ENCODE data around the gene SLC39A5. TPM values are rescaled to one million over a fixed set of nuclear protein-coding genes. Genes with fewer than 3 reads are reported as not detected.

Gene SLC39A5
- polyA plus RNA-seq, 1 of the 3 experiments (the other 2 are of a cell fraction): 0.12 TPM

- H3K79me2 ChIP-seq (ENCODE audit: insufficient read depth): peaks cover 63% of the 10 kb centered on the region
- POLR2A ChIA-PET: no interaction called here
- H3K36me3 ChIP-seq (replicated peaks in 1 of 2; ENCODE audit: control insufficient read depth in 1 of 2, insufficient read depth in 2 of 2, low read length in 1 of 2): peaks cover 67 to 75% of the 10 kb centered on the region in 2 experiments
Measured at GRCh38 chr12:56252649-56253048, 22.8 kb downstream of the SLC39A5 start.

DNA sequence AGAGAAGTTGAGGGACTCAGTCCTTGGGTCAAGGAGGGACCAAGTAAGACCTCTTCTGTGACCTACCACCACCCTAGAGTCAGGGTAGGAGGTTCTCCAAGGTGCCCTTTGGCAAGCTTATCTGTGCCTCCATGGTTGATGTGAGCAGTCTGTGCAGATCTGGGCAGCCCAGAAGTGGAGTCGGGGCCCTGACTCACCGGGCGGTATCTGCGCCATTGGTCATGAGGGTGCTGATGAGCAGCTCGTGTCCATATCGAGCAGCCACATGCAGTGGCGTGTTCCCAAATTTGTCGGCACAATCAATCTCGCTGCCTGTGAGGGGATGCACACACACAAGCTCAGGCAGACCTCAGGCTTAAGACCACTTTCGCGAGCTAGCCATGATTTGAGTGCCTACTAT lies 23.2 kb downstream of the SLC39A5 start:
- Histone ChIP-seq H3K36me3 (replicated peaks in 1 of 2; ENCODE audit: control insufficient read depth in 1 of 2, insufficient read depth in 2 of 2, low read length in 1 of 2) (peaks cover 62 to 75% of the 10 kb centered on the region in 2 experiments), H3F3A (replicated peaks; ENCODE audit: insufficient read depth) (peaks cover 24% of the 10 kb centered on the region), H3K27ac (ENCODE audit: low read depth in 2 of 2, low read length in 1 of 2) (no peak overlapping the region), H4K20me1 (ENCODE audit: insufficient read depth) (peaks cover 23% of the 10 kb centered on the region), H2AFZ (ENCODE audit: low read depth) (no peak overlapping the region), H3K9me3 (no peaks in the 10 kb centered on the region), H3K9me2 (no peaks in the 10 kb centered on the region), H3K4me2 (no peak overlapping the region), H3K9ac (no peak overlapping the region), H3K27me3 (ENCODE audit: insufficient read depth) (no peaks in the 10 kb centered on the region), H3K4me3 (ENCODE audit: low read depth in 2 of 2, low read length in 1 of 2) (no peak overlapping the region), H3K4me1 (ENCODE audit: control insufficient read depth in 1 of 2, insufficient read depth in 2 of 2, low read depth in 1 of 2, low read length in 1 of 2) (peaks cover 11 to 13% of the 10 kb centered on the region in 2 experiments), H3K79me2 (ENCODE audit: insufficient read depth) (peaks cover 68% of the 10 kb centered on the region)
- WGBS (ENCODE audit: low lambda C conversion rate): 100% methylated on average over 2 of the region's 11 CpGs
- TF ChIP-seq RCOR1 (IDR thresholded peaks at IDR 0.05; ENCODE audit: low read length): no peak
- TF ChIP-seq FOXM1 (IDR thresholded peaks at IDR 0.05; ENCODE audit: low read depth): no peak
- TF ChIP-seq TAF1 (IDR thresholded peaks at IDR 0.05; ENCODE audit: borderline replicate concordance, low read depth, low read length): no peak
- no peak for TF ChIP-seq SMC3 (IDR thresholded peaks at IDR 0.05; ENCODE audit: low read depth, low read length)
- no peak for TF ChIP-seq RFX5 (IDR thresholded peaks at IDR 0.05; ENCODE audit: low read length)
- TF ChIP-seq TCF12 (IDR thresholded peaks at IDR 0.05): no peak
- TF ChIP-seq EP300 (IDR thresholded peaks at IDR 0.05; ENCODE audit: borderline replicate concordance in 1 of 2, low read depth in 1 of 2, low read length in 1 of 2): no peak
- no peak for TF ChIP-seq SIN3A (IDR thresholded peaks at IDR 0.05; ENCODE audit: borderline replicate concordance, low read depth, low read length)
- TF ChIP-seq MAX (IDR thresholded peaks at IDR 0.05; ENCODE audit: low read depth): no peak
- TF ChIP-seq, protein P1, sequence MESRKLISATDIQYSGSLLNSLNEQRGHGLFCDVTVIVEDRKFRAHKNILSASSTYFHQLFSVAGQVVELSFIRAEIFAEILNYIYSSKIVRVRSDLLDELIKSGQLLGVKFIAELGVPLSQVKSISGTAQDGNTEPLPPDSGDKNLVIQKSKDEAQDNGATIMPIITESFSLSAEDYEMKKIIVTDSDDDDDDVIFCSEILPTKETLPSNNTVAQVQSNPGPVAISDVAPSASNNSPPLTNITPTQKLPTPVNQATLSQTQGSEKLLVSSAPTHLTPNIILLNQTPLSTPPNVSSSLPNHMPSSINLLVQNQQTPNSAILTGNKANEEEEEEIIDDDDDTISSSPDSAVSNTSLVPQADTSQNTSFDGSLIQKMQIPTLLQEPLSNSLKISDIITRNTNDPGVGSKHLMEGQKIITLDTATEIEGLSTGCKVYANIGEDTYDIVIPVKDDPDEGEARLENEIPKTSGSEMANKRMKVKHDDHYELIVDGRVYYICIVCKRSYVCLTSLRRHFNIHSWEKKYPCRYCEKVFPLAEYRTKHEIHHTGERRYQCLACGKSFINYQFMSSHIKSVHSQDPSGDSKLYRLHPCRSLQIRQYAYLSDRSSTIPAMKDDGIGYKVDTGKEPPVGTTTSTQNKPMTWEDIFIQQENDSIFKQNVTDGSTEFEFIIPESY (IDR thresholded peaks at IDR 0.05; ENCODE audit: borderline replicate concordance, low read depth): no peak
- TF ChIP-seq RXRA (IDR thresholded peaks at IDR 0.05; ENCODE audit: borderline replicate concordance, low read depth): no peak
- POLR2A ChIA-PET: no interaction called here
- CTCF ChIA-PET: interaction anchor here (0.6 to 2.9 kb wide), 5 partner anchors 9 to 135 kb away, joined by 3 to 13 read pairs (median 6); partner anchors contain the start of genes COQ10A, SMARCC2 and ZC3H10
- DNase-seq: no peak

More at GRCh38 chr12:56252649-56253048, 22.8 kb downstream of the SLC39A5 start:
- WGBS (ENCODE audit: low lambda C conversion rate): 95% methylated on average over 3 of the region's 3 CpGs
- DNase-seq: no peak
- peaks cover 11 to 13% of the 10 kb centered on the region in 2 experiments for H3K4me1 ChIP-seq (ENCODE audit: control insufficient read depth in 1 of 2, insufficient read depth in 2 of 2, low read depth in 1 of 2, low read length in 1 of 2)
- TF ChIP-seq MXI1 (IDR thresholded peaks at IDR 0.05; ENCODE audit: low read depth, low read length) (no peak), RCOR1 (IDR thresholded peaks at IDR 0.05; ENCODE audit: low read length) (no peak), EP300 (IDR thresholded peaks at IDR 0.05; ENCODE audit: borderline replicate concordance in 1 of 2, low read depth in 1 of 2, low read length in 1 of 2) (no peak), FOSL2 (IDR thresholded peaks at IDR 0.05; ENCODE audit: borderline replicate concordance, low read depth) (no peak), RXRA (IDR thresholded peaks at IDR 0.05; ENCODE audit: borderline replicate concordance, low read depth) (no peak), MEF2A (IDR thresholded peaks at IDR 0.05; ENCODE audit: borderline replicate concordance, low read depth) (no peak)
- no peaks in the 10 kb centered on the region for H3K27me3 ChIP-seq (ENCODE audit: insufficient read depth)
- no peak overlapping the region for H3K27ac ChIP-seq (ENCODE audit: low read depth in 2 of 2, low read length in 1 of 2)
- CTCF ChIA-PET: interaction anchor here (0.6 to 2.9 kb wide), 5 partner anchors 9 to 135 kb away, joined by 3 to 13 read pairs (median 6); partner anchors contain the start of genes COQ10A, SMARCC2 and ZC3H10
- no peak overlapping the region for H3K4me2 ChIP-seq
- H3K4me3 ChIP-seq (ENCODE audit: low read depth in 2 of 2, low read length in 1 of 2): no peak overlapping the region
- no peak overlapping the region for H2AFZ ChIP-seq (ENCODE audit: low read depth)
- H3K9me2 ChIP-seq: no peaks in the 10 kb centered on the region
- no peaks in the 10 kb centered on the region for H3K9me3 ChIP-seq
- peaks cover 24% of the 10 kb centered on the region for H3F3A ChIP-seq (replicated peaks; ENCODE audit: insufficient read depth)
- no peak overlapping the region for H3K9ac ChIP-seq
- peaks cover 23% of the 10 kb centered on the region for H4K20me1 ChIP-seq (ENCODE audit: insufficient read depth)
